Vagina (tissue), 2 donors: ENCODE results near the gene PI4KA.

ENCODE experiments used
- CTCF ChIP-seq, 3 experiments: fragments of 450-650 bp in 2 of 3; fragments of 200-600 bp in 1 of 3; sonication (generic) in 1 of 3; IDR thresholded peaks; one replicate each; pipeline ENCODE4 v1.5.1; 2017 to 2019; ENCODE audit warnings: antibody characterized with exemption in 3 of 3, mild to moderate bottlenecking in 2 of 3, moderate library complexity in 2 of 3
- POLR2A ChIP-seq, 2 donors: fragments of 450-650 bp; IDR thresholded peaks; one replicate each; pipeline ENCODE4 v1.6.1; 2017; ENCODE audit warnings: antibody characterized with exemption in 2 of 2, mild to moderate bottlenecking in 2 of 2, moderate library complexity in 2 of 2

GRCh38 chr22:20657963-20658362 is 200.6 kb downstream of the PI4KA start:
- TF ChIP-seq POLR2A (IDR thresholded peaks at IDR 0.05) (no peak), CTCF (IDR thresholded peaks at IDR 0.05) (no peak)
